SKM-1 treated with dmso at 0.1 percent for 144 hours (cell line): ENCODE data around the gene LETM1.

ENCODE experiments used
- DNase-seq: peaks from one replicate; lab custom pipeline; 2025; ENCODE audit not compliant: unreplicated experiment; lab: John Stamatoyannopoulos, UW

The LETM1 gene

DNA sequence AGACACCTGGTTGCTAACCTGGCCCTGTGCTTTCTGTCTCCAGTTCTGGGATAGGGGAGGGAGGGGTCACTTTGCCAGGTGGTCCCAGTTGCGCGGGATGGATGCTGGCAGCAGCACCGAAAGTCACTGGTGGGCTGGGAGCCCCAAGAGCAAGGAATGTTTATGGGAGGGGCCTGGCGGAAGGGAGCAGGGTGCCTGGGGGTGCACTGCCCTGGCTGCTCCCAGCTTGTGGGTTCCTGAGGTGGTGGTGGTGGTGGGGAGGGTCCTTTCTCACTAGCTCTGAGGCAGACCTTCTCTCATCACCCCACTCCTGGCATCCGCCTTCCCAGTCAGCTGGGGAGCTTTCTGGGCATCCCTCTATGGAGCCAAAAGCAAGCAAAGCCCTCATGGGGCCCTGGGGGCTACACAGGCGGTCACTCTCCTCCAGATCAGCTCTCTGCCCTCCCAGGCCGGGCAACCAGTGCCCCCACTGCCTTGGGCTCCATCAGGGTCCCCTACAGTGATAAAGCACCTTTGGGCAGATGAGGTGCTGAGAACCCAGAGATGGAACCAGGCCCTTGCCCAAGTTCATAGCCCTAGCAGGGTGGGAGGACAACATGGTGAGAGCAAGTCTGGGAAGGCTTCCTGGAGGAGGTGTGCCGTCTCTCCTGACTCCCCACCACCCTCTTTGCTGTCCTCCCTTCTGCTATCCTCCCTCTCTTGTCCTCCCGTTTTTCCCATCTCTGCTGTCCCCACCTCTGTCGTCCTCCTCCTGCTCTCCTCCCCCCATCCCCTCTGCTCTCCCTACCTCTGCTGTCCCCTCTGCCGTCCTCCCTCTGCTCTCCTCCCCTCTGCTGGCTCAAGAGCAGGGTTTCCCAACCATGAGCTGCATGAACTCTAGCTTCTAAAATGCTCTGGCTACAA, 46.9 kb downstream of the LETM1 start:
- no peak for DNase-seq

- no peak for DNase-seq
These were observed 47.6 kb downstream of the LETM1 start for GRCh38 chr4:1808396-1808795.

DNA sequence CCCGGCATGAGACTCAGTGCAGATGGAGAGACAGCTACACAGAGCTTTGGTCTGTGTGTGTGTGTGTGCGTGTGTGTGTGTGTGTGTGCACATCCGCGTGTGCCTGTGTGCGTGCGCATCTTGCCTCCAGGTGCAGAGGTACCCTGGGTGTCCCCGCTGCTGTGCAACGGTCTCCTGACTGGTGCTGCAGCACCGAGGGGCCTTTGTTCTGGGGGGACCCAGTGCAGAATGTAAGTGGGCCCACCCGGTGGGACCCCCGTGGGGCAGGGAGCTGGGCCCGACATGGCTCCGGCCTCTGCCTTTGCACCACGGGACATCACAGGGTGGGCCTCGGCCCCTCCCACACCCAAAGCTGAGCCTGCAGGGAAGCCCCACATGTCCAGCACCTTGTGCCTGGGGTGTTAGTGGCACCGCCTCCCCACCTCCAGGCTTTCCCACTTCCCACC, 48.6 kb downstream of the LETM1 start:
- no peak for DNase-seq

DNA sequence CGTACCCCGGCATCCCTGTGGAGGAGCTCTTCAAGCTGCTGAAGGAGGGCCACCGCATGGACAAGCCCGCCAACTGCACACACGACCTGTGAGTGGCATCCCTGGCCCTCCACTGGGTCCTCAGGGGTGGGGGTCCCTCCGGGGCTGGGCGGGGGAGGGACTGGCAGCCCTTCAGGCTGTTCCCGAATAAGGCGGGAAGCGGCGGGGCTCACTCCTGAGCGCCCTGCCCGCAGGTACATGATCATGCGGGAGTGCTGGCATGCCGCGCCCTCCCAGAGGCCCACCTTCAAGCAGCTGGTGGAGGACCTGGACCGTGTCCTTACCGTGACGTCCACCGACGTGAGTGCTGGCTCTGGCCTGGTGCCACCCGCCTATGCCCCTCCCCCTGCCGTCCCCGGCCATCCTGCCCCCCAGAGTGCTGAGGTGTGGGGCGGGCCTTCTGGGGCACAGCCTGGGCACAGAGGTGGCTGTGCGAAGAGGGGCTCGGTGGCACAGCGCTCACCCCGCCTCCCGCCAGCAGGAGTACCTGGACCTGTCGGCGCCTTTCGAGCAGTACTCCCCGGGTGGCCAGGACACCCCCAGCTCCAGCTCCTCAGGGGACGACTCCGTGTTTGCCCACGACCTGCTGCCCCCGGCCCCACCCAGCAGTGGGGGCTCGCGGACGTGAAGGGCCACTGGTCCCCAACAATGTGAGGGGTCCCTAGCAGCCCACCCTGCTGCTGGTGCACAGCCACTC, 49.2 kb downstream of the LETM1 start:
- DNase-seq: no peak

- DNase-seq: no peak
These were observed 49.8 kb downstream of the LETM1 start for GRCh38 chr4:1806223-1806564.

DNA sequence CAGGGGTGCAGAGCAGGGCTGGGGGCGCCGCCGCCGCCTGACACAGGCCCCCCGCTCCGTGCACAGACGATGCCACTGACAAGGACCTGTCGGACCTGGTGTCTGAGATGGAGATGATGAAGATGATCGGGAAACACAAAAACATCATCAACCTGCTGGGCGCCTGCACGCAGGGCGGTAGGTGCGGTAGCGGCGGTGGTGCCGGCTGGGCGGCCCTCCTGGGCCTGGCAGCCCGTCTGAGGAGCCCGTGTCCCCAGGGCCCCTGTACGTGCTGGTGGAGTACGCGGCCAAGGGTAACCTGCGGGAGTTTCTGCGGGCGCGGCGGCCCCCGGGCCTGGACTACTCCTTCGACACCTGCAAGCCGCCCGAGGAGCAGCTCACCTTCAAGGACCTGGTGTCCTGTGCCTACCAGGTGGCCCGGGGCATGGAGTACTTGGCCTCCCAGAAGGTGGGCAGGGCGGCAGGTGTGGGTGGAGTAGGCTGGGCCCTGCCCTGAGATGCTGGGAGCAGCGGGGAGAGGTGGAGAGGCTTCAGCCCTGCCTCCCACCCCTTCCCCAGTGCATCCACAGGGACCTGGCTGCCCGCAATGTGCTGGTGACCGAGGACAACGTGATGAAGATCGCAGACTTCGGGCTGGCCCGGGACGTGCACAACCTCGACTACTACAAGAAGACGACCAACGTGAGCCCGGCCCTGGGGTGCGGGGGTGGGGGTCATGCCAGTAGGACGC, 50.3 kb downstream of the LETM1 start:
- DNase-seq: no peak

- no peak for DNase-seq
These were observed 51.1 kb downstream of the LETM1 start for GRCh38 chr4:1804638-1805492.

DNA sequence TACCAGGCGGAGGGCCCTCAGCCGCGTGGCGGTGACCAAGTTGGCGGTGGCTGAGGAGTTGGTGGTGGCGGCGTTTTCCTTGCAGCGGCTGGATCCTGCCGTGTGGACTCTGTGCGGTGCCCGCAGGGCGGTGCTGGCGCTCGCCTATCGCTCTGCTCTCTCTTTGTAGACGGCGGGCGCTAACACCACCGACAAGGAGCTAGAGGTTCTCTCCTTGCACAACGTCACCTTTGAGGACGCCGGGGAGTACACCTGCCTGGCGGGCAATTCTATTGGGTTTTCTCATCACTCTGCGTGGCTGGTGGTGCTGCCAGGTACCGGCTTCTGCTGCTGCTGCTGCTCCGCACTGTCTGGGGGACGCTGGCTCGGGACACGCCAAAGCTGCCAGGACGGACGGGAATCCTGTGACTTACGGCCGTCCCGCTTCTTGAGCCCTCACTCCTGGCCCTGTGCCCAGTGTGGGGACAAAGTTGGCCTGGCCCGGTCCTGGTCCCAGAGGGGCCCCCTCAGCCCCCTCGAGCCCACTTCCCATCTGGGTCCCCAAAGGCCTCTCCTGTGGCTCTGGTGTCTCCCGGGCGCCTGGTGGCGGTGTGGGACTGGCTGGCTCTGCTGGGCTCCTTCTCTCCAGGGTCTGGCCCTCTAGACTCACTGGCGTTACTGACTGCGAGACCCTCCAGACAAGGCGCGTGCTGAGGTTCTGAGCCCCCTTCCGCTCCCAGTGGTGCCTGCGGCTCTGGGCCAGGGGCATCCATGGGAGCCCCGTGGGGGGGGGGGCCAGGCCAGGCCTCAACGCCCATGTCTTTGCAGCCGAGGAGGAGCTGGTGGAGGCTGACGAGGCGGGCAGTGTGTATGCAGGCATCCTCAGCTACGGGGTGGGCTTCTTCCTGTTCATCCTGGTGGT, 52.2 kb downstream of the LETM1 start:
- no peak for DNase-seq

DNA sequence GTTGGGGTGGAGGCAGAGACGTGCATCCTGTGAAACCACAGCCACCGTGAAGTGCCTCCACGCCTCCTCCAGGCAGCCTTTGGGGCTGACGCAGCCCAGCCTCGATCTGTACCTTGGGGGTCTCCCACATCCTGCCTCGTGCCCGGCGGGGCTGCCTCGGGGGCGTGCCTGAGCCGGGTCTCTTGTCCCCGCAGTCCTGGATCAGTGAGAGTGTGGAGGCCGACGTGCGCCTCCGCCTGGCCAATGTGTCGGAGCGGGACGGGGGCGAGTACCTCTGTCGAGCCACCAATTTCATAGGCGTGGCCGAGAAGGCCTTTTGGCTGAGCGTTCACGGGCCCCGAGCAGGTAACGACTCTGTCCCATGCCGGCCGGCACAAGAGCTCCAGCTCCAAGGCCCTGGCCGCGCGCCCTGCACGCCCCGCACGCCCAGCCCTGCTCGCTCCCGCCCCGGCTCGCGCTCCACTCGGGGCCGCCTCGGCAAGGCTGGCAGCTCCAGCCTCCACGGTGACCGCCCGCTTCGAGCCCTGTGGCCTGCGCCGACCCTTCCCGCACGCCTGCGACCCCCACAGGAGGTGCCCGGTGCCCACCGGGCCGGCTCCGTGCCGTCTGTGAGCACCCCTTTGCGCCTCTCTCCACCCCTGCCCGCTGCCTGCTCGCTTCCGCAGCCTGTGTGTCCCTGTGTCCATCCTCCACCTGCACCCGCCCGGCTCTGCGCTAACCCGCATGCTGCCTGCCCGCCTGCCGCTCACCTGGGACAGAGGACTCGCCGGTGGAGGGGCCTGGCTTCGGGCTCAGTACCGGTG, 53.0 kb downstream of the LETM1 start:
- DNase-seq: no peak

GRCh38 chr4:1802151-1802715, 53.7 kb downstream of the LETM1 start:
- DNase-seq: no peak

DNA sequence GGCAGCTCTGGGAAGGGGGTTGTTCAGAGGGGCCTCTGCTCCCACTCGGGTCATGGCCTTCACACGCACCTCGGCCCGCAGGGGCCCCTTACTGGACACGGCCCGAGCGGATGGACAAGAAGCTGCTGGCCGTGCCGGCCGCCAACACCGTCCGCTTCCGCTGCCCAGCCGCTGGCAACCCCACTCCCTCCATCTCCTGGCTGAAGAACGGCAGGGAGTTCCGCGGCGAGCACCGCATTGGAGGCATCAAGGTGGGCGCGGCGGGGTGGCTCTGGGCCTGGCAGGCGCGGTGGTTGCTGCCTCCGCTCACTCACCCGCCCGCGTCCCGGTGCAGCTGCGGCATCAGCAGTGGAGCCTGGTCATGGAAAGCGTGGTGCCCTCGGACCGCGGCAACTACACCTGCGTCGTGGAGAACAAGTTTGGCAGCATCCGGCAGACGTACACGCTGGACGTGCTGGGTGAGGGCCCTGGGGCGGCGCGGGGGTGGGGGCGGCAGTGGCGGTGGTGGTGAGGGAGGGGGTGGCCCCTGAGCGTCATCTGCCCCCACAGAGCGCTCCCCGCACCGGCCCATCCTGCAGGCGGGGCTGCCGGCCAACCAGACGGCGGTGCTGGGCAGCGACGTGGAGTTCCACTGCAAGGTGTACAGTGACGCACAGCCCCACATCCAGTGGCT, 54.5 kb downstream of the LETM1 start:
- DNase-seq: no peak

GRCh38 chr4:1800805-1801204, 55.2 kb downstream of the LETM1 start:
- DNase-seq: no peak

DNA sequence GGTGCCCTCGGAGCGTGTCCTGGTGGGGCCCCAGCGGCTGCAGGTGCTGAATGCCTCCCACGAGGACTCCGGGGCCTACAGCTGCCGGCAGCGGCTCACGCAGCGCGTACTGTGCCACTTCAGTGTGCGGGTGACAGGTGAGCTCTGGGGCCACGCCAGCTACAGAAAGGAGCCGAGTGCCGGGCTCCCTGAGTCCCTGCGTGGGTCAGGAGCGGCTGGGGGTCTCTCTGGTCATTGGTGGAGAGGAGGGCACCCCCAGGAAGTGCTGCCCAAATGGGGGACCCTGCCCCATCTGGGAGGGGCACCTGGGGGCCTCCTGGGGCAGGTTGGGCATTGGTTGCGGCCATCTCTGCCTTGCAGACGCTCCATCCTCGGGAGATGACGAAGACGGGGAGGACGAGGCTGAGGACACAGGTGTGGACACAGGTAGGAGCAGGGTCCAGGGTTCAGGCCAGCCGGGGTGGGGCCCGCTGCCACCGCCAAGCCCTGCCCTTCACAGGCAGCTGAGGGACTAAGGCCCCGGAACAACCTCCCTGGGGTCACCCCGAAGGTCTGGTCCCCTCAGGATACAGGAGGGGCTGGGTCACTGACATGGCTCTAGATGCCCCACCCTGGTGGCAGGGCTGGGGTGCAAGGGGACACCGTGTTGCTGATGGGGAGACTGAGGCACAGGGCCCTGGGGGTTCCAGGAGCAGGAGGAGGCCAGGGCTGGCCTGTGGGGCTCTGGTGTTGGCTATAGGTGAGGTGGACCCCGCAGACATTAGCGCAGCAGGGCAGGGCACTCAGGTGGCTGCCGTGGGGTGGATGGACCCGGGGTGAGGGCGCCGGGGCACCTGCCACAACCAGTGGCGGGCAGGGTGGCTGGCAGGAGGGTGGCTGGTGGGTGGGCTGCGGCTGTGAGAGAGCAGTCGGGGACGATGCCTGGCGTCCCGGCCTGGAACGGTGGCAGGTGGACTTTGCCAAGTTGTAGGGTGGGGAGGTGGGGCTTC, 56.3 kb downstream of the LETM1 start:
- DNase-seq: no peak

DNA sequence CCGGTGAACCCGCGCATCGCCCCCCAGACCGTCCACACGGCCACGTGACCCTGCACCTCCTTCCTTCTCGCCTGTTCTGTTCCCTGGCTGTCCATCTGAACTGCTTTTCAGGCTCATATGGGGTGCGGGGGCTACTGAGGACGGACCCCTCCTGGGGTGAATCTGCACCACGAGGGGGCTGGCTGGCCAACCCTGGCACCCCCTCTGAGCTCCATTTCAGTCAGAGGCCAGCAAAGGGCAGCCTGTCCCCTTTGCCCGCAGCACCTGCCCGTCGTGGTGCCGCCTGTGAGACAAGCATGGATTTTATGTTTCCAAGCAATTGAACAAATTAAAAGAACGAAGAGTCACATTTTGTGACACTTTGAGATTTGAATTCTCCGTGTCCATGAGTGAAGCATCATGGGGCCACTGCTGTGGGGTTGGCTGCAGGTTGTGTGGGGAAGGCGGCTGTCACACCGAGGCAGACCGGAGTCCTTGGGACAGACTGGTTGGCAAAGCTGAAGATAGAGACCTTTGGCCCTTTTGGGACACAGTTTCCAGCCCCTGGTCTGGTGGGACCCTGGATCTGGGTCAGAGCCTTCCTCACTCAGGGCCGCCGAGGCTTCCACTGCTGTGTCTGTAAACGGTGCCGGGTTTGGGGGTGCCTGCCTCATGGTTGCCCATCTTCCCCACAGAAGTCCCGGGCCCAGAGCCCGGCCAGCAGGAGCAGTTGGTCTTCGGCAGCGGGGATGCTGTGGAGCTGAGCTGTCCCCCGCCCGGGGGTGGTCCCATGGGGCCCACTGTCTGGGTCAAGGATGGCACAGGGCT, 57.2 kb downstream of the LETM1 start:
- no peak for DNase-seq

GRCh38 chr4:1797861-1798579, 57.9 kb downstream of the LETM1 start:
- DNase-seq: no peak
